Astrocyte (in vitro differentiated cells and primary cell): ENCODE results near the gene SLC16A10. TPM values are rescaled to one million over a fixed set of nuclear protein-coding genes. Genes with fewer than 3 reads are reported as not detected.

Experiments used
- DNase-seq: peaks from one replicate; pipeline ENCODE4 v3.0.0-alpha.2; 2010; ENCODE audit warnings: low read depth
- FAIRE-seq: peaks from 2 replicates; lab custom pipeline; 2011; peaks lifted over from hg19 to GRCh38; lab: Jason Lieb, UNC
- H2AFZ ChIP-seq: 2 replicates; pipeline ENCODE4 v1.6.0; 2012; ENCODE audit warnings: low read depth, low read length, inconsistent platforms
- H3K27ac ChIP-seq: 2 replicates; pipeline ENCODE4 v1.5.1; 2011; ENCODE audit warnings: low read depth, low read length, inconsistent platforms
- H3K27me3 ChIP-seq: 2 replicates; pipeline ENCODE4 v1.6.0; 2011; ENCODE audit warnings: low read length, inconsistent platforms; ENCODE audit not compliant: insufficient read depth
- H3K36me3 ChIP-seq: 2 replicates; pipeline ENCODE4 v1.5.1; 2011; ENCODE audit warnings: low read length, inconsistent platforms; ENCODE audit not compliant: insufficient read depth
- H3K4me1 ChIP-seq: 2 replicates; pipeline ENCODE4 v1.5.1; 2011; ENCODE audit warnings: low read length, inconsistent platforms; ENCODE audit not compliant: insufficient read depth
- H3K4me2 ChIP-seq: 2 replicates; pipeline ENCODE4 v1.6.0; 2012; ENCODE audit warnings: low read length, inconsistent platforms
- H3K4me3 ChIP-seq: 2 replicates; pipeline ENCODE4 v1.5.1; 2011; ENCODE audit warnings: low read depth, mild to moderate bottlenecking, low read length, inconsistent platforms; ENCODE audit not compliant: insufficient read depth
- H3K79me2 ChIP-seq: 2 replicates; pipeline ENCODE4 v1.6.0; 2012; ENCODE audit warnings: mild to moderate bottlenecking, low read length, inconsistent platforms; ENCODE audit not compliant: insufficient read depth
- H3K9ac ChIP-seq: 2 replicates; pipeline ENCODE4 v1.6.0; 2012; ENCODE audit warnings: mild to moderate bottlenecking, low read length, inconsistent platforms
- H3K9me3 ChIP-seq: 2 replicates; pipeline ENCODE4 v1.5.1; 2012; ENCODE audit warnings: low read depth, mild to moderate bottlenecking, low read length, inconsistent platforms; ENCODE audit not compliant: insufficient read depth
- H4K20me1 ChIP-seq: 2 replicates; pipeline ENCODE4 v1.6.0; 2012; ENCODE audit warnings: low read length, inconsistent platforms; ENCODE audit not compliant: insufficient read depth
- H3K27ac Mint-ChIP-seq: one replicate; pipeline ENCODE4 v1.8.0; 2021; ENCODE audit warnings: mild to moderate bottlenecking, mixed read lengths; ENCODE audit not compliant: unreplicated experiment
- H3K27me3 Mint-ChIP-seq: one replicate; pipeline ENCODE4 v1.8.0; 2021; ENCODE audit warnings: low read depth, mixed read lengths; ENCODE audit not compliant: unreplicated experiment
- H3K36me3 Mint-ChIP-seq: one replicate; pipeline ENCODE4 v1.8.0; 2021; ENCODE audit warnings: low read depth, mixed read lengths; ENCODE audit not compliant: unreplicated experiment
- H3K4me1 Mint-ChIP-seq: one replicate; pipeline ENCODE4 v1.8.0; 2021; ENCODE audit warnings: low read depth, mixed read lengths; ENCODE audit not compliant: unreplicated experiment
- H3K4me3 Mint-ChIP-seq: one replicate; pipeline ENCODE4 v1.8.0; 2021; ENCODE audit warnings: mild to moderate bottlenecking, moderate library complexity, mixed read lengths; ENCODE audit not compliant: unreplicated experiment
- H3K9me3 Mint-ChIP-seq: one replicate; pipeline ENCODE4 v1.8.0; 2021; ENCODE audit warnings: mild to moderate bottlenecking, mixed read lengths; ENCODE audit not compliant: unreplicated experiment
- EZH2 ChIP-seq: IDR thresholded peaks from 2 replicates; pipeline ENCODE4 v1.6.1; 2012; ENCODE audit warnings: mild to moderate bottlenecking, low read length, inconsistent platforms; ENCODE audit not compliant: insufficient read depth
- total RNA-seq: library from RNA; stranded (reverse); gene quantifications from 2 replicates; pipeline ENCODE4 v1.2.1, GENCODE V29; 2021
- TF ChIP-seq, protein P1 (sequence below): IDR thresholded peaks from 2 replicates; pipeline ENCODE4 v1.5.1; 2011; ENCODE audit warnings: low read depth, mild to moderate bottlenecking, inconsistent platforms, low read length, moderate library complexity; ENCODE audit not compliant: insufficient read depth

The SLC16A10 gene
- total RNA-seq, 1 donor from 2014 or later = 0.18 TPM

DNA sequence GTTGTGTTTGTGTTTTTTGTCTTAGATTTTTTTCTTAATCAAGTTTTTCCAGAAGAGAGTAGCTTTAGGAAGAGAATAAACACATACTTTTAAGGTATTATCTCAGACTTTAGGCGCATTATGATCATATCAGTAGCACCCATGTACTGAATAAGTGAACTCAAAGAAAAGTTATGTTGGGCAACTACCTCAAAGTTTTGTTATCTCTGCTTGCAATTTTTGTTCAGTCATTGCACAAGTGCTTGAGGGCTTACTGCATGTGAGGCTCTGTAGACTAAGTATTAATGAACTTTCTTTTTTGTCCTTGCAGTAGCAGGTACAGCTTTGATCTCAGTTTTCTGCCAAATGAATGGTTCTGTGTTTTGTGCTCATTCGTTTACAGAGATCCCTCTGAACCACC lies 189.0 kb downstream of the SLC16A10 start:
- H3K9ac ChIP-seq = no peak overlapping the region
- Mint-ChIP-seq H3K27me3 (no peaks in the 10 kb centered on the region), H3K4me3 (no peak overlapping the region), H3K36me3 (peaks cover 59% of the 10 kb centered on the region), H3K27ac (no peak overlapping the region), H3K4me1 (peaks cover 5% of the 10 kb centered on the region), H3K9me3 (peaks cover 17% of the 10 kb centered on the region)
- no peak overlapping the region for H2AFZ ChIP-seq
- H3K4me3 ChIP-seq = no peak overlapping the region
- H3K9me3 ChIP-seq = no peaks in the 10 kb centered on the region
- TF ChIP-seq, protein P1, sequence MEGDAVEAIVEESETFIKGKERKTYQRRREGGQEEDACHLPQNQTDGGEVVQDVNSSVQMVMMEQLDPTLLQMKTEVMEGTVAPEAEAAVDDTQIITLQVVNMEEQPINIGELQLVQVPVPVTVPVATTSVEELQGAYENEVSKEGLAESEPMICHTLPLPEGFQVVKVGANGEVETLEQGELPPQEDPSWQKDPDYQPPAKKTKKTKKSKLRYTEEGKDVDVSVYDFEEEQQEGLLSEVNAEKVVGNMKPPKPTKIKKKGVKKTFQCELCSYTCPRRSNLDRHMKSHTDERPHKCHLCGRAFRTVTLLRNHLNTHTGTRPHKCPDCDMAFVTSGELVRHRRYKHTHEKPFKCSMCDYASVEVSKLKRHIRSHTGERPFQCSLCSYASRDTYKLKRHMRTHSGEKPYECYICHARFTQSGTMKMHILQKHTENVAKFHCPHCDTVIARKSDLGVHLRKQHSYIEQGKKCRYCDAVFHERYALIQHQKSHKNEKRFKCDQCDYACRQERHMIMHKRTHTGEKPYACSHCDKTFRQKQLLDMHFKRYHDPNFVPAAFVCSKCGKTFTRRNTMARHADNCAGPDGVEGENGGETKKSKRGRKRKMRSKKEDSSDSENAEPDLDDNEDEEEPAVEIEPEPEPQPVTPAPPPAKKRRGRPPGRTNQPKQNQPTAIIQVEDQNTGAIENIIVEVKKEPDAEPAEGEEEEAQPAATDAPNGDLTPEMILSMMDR = no peak
- TF ChIP-seq EZH2 = no peak
- no peaks in the 10 kb centered on the region for H3K27me3 ChIP-seq
- H4K20me1 ChIP-seq = no peaks in the 10 kb centered on the region
- FAIRE-seq (no peak), DNase-seq (no peak)
- no peak overlapping the region for H3K27ac ChIP-seq
- H3K4me1 ChIP-seq = no peaks in the 10 kb centered on the region
- H3K4me2 ChIP-seq = no peak overlapping the region
- peaks cover 8% of the 10 kb centered on the region for H3K36me3 ChIP-seq
- H3K79me2 ChIP-seq = peaks cover 8% of the 10 kb centered on the region

DNA sequence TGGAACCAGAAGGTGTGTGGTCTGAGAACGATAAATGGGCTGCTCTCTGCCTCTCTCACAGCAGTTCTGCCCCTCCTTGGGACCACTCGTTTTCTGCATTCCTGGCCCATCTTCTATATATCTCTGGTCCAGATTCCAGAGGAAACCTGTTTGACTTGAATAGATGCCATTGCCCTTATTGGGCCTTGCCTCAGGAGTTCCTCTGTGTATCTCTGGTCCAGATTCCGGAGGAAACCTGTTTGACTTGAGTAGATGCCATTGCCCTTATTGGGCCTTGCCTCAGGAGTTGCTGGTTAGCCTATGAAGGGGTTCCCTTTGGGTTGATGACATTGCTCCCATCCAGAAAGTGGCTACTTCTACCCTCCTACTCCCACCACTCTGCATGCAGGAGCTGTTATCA lies 189.4 kb downstream of the SLC16A10 start:
- H3K27ac ChIP-seq = no peak overlapping the region
- H3K36me3 Mint-ChIP-seq = peaks cover 60% of the 10 kb centered on the region
- DNase-seq (no peak), FAIRE-seq (no peak)
- H3K9me3 ChIP-seq = no peaks in the 10 kb centered on the region
- no peak overlapping the region for H3K27ac Mint-ChIP-seq
- TF ChIP-seq EZH2 = no peak
- TF ChIP-seq, protein P1 = no peak
- no peak overlapping the region for H3K9ac ChIP-seq
- H3K4me1 ChIP-seq = no peaks in the 10 kb centered on the region
- no peaks in the 10 kb centered on the region for H3K27me3 ChIP-seq
- H3K4me1 Mint-ChIP-seq = peaks cover 5% of the 10 kb centered on the region
- peaks cover 17% of the 10 kb centered on the region for H3K9me3 Mint-ChIP-seq
- H3K36me3 ChIP-seq = peaks cover 8% of the 10 kb centered on the region
- no peak overlapping the region for H3K4me3 ChIP-seq
- no peak overlapping the region for H3K4me2 ChIP-seq
- H3K4me3 Mint-ChIP-seq = no peak overlapping the region
- no peak overlapping the region for H2AFZ ChIP-seq
- peaks cover 8% of the 10 kb centered on the region for H3K79me2 ChIP-seq
- no peaks in the 10 kb centered on the region for H3K27me3 Mint-ChIP-seq
- H4K20me1 ChIP-seq = no peaks in the 10 kb centered on the region

DNA sequence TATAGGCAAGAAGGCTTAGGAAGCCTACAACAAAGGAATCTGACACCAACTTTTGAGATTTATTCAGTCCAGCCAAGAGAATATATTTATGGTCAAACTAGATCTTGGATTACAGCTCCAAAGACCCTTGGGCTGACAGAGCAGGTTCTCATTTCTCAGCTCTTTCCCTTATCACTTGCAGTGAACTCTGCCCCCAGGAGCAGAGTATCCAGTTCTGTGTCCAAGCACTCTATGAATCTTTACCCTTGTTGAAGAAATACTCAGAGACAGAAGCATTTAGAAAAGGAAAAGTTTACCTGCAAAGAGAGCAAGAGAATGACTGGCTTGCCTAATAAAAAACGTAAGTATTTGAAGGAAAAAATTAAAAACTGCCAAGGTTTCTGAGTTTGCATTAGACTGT lies 190.5 kb downstream of the SLC16A10 start:
- Mint-ChIP-seq H3K27me3 (no peaks in the 10 kb centered on the region), H3K4me1 (peaks cover 5% of the 10 kb centered on the region), H3K9me3 (peaks cover 17% of the 10 kb centered on the region), H3K4me3 (no peak overlapping the region), H3K36me3 (peaks cover 63% of the 10 kb centered on the region), H3K27ac (no peak overlapping the region)
- Histone ChIP-seq H3K4me2 (no peak overlapping the region), H3K27me3 (no peaks in the 10 kb centered on the region), H3K9ac (no peak overlapping the region), H3K27ac (no peak overlapping the region), H3K9me3 (no peaks in the 10 kb centered on the region), H3K4me1 (no peaks in the 10 kb centered on the region), H2AFZ (no peak overlapping the region), H4K20me1 (no peaks in the 10 kb centered on the region), H3K79me2 (peaks cover 8% of the 10 kb centered on the region), H3K4me3 (no peak overlapping the region), H3K36me3 (peaks cover 8% of the 10 kb centered on the region)
- DNase-seq (no peak), FAIRE-seq (no peak)
- TF ChIP-seq, protein P1 = no peak
- TF ChIP-seq EZH2 = no peak
